AG04450 (cell line): ENCODE data around the gene ACOT9. TPM values are rescaled to one million over a fixed set of nuclear protein-coding genes. Genes with fewer than 3 reads are reported as not detected.
"Not testable (repeated sequence)": the region's sequence is repeated elsewhere in the genome, so short reads cannot be mapped to it uniquely, and the experiment has no call there.

Source experiments
- CTCF ChIA-PET: fragments of 300-600, 350-600 bp; formaldehyde crosslinking; extraction: SDS; loops from one replicate; lab custom pipeline; 2022; ENCODE audit warnings: antibody characterized with exemption, inconsistent platforms; lab: Charles Lee
- POLR2A ChIA-PET: fragments of 350-600 bp; formaldehyde crosslinking; extraction: SDS; loops from one replicate; lab custom pipeline; 2021; ENCODE audit warnings: antibody characterized with exemption, inconsistent platforms; lab: Yijun Ruan, JAX
- DNase-seq: peaks from one replicate; pipeline ENCODE4 v3.0.0-alpha.2; 2011; ENCODE audit warnings: low read depth, low spot score
- H3K27ac ChIP-seq: one replicate; pipeline ENCODE4 v1.5.1; 2012; ENCODE audit warnings: low read depth, low read length, control low read depth
- H3K27me3 ChIP-seq: one replicate; pipeline ENCODE4 v1.6.0; 2012; ENCODE audit warnings: low read length; ENCODE audit not compliant: control insufficient read depth, insufficient read depth
- H3K4me3 ChIP-seq: 2 replicates; pipeline ENCODE4 v1.5.1; 2011; ENCODE audit warnings: mild to moderate bottlenecking, low read depth, low read length, control low read depth
- H3K9me3 ChIP-seq: 2 replicates; pipeline ENCODE4 v1.5.1; 2012; ENCODE audit warnings: low read length; ENCODE audit not compliant: control insufficient read depth, insufficient read depth
- polyA plus RNA-seq: library from polyadenylated mRNA; depleted of rRNA; stranded (reverse); fragments of >200 nt; gene quantifications from 2 replicates; pipeline ENCODE4 v1.2.3, GENCODE V29; 2011
- TF ChIP-seq, protein P1 (sequence below): IDR thresholded peaks from 2 replicates; pipeline ENCODE4 v1.5.1; 2011; ENCODE audit warnings: low read depth, low read length, control low read depth, inconsistent platforms

Gene ACOT9
- polyA plus RNA-seq, 1 experiment = 62.5 TPM

DNA sequence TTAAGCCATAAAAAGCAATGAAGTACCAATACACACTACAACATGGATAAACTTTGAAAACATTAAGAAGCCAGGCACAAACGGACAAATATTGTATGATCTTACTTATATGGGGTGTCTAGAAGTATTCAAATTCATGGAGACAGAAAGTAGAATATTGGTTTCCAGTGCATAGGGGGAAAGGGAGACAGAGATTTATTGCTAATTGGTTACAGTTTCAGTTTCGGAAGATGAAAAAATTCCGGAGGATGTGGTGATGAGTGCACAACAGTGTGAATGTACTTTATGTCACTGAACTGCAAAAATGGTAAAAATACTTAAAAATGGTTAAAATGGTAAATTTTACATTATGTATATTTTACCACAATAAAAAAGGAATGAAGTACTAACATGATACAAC lies 80.9 kb downstream of the ACOT9 start:
- Histone ChIP-seq H3K4me3 (no peak overlapping the region), H3K27ac (no peak overlapping the region), H3K27me3 (no peaks in the 10 kb centered on the region), H3K9me3 (no peaks in the 10 kb centered on the region)
- DNase-seq = no peak
- TF ChIP-seq, protein P1, sequence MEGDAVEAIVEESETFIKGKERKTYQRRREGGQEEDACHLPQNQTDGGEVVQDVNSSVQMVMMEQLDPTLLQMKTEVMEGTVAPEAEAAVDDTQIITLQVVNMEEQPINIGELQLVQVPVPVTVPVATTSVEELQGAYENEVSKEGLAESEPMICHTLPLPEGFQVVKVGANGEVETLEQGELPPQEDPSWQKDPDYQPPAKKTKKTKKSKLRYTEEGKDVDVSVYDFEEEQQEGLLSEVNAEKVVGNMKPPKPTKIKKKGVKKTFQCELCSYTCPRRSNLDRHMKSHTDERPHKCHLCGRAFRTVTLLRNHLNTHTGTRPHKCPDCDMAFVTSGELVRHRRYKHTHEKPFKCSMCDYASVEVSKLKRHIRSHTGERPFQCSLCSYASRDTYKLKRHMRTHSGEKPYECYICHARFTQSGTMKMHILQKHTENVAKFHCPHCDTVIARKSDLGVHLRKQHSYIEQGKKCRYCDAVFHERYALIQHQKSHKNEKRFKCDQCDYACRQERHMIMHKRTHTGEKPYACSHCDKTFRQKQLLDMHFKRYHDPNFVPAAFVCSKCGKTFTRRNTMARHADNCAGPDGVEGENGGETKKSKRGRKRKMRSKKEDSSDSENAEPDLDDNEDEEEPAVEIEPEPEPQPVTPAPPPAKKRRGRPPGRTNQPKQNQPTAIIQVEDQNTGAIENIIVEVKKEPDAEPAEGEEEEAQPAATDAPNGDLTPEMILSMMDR = no peak
- POLR2A ChIA-PET = no interaction called here
- CTCF ChIA-PET = no interaction called here

DNA sequence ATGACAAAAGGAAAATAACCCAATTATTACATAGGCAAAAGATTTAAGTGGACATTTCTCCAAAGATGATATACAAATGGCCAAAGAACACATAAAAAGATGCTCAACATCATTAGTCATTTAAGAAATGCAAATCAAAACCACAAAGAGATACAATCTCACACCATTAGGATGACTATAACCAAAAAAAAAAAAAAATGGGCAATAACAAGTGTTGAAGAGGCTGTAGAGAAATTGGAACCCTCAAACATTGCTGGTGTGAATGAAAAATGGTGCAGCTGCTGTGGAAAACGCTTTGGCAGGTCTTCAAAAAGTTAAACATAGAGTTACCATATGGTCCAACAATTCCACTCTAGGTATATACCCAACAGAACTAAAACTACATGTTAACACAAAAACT lies 81.4 kb downstream of the ACOT9 start:
- H3K27ac ChIP-seq = no peak overlapping the region
- peak; percentile 8 for DNase-seq
- ChIA-PET CTCF (no interaction called here), POLR2A (no interaction called here)
- H3K27me3 ChIP-seq = no peaks in the 10 kb centered on the region
- TF ChIP-seq, protein P1 = no peak
- H3K4me3 ChIP-seq = no peak overlapping the region
- no peaks in the 10 kb centered on the region for H3K9me3 ChIP-seq

DNA sequence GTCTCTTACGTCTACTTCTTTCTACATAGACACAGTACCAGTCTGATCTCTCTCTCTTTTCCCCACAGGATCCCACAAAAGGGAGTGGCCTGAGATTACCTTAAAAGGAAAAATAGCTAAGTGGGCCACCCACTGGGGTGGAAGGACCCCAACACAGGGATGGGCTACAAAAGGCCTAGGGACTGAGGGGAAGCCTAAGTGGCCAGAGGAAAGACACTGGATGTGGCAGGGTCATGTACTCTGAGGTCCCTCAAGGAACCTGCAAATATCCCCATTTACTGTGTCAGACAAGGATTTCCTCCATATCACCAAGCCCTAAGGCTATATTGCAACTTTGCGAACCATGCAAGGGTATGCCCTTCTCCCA lies 82.3 kb downstream of the ACOT9 start:
- CTCF ChIA-PET = no interaction called here
- H3K27ac ChIP-seq = no peak overlapping the region
- TF ChIP-seq, protein P1 = no peak
- POLR2A ChIA-PET = no interaction called here
- DNase-seq = no peak
- no peaks in the 10 kb centered on the region for H3K27me3 ChIP-seq
- H3K4me3 ChIP-seq = no peak overlapping the region
- H3K9me3 ChIP-seq = no peaks in the 10 kb centered on the region

DNA sequence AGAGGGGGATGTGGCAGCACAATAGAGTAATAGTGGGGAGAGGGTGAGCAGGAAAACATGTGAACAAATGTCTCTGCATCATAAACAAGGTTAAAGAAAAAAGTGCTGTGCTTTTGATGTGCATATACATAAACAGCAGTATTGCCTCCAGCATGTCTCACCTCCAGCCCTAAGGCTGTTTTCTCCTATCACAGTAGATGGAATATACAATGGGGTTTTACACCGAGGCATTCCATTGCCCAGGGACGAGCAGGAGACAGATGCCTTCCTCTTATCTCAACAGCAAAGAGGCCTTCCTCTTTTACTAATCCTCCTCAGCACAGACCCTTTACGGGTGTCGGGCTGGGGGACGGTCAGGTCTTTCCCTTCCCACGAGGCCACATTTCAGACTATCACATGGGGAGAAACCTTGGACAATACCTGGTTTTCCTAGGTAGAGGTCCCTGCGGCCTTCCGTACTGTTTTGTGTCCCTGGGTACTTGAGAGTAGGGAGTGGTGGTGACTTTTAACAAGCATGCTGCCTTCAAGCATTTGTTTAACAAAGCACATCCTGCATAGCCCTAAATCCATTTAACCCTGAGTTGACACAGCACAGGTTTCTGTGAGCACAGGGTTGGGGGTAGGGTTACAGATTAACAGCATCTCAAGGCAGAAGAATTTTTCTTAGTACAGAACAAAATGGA lies 82.9 kb downstream of the ACOT9 start:
- H3K27me3 ChIP-seq, H3K4me3 ChIP-seq, H3K27ac ChIP-seq, DNase-seq, POLR2A ChIA-PET, H3K9me3 ChIP-seq, CTCF ChIA-PET: not testable (repeated sequence)

DNA sequence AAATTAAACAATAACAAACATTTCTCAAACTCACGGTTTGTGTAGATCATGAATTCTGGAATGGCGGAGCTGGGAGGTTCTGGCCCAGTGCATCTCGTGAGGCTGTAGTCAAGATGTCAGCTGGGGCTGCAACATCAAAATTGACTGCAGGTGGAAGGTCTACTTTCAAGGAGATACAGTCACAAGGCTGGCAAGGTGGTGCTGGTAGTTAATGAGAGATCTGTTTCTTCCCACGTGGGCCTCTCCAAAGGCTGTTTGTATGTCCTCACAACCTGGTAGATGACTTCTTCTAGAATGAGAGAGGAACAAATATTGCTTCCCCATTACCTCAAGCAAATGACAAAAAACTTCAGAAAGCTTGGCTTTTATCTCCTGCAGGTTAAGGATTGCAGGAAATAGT lies 83.7 kb downstream of the ACOT9 start:
- ChIA-PET CTCF (no interaction called here), POLR2A (no interaction called here)
- H3K27ac ChIP-seq = no peak overlapping the region
- no peak for DNase-seq
- H3K4me3 ChIP-seq = no peak overlapping the region
- TF ChIP-seq, protein P1 = no peak
- H3K27me3 ChIP-seq = no peaks in the 10 kb centered on the region
- no peaks in the 10 kb centered on the region for H3K9me3 ChIP-seq

DNA sequence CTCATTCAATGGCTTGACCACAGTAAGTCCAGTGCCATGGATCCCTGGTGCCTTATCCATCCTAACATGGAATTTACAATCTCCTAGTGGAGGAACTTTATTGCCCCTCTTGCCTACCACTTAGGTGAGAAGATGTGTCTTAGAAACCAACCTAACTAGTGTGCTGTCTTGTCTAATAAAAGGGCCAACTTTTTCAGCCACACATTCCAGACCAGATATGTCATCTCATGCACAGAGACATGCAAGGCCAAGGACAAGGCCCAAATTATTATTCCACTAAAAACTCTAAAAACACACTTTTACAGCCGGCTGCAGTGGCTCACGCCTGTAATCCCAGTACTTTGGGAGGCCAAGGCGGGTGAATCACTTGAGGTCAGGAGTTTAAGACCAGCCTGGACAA lies 86.4 kb downstream of the ACOT9 start:
- TF ChIP-seq, protein P1 = no peak
- DNase-seq = no peak
- POLR2A ChIA-PET = no interaction called here
- CTCF ChIA-PET = no interaction called here
- Histone ChIP-seq H3K27ac (no peak overlapping the region), H3K9me3 (no peaks in the 10 kb centered on the region), H3K4me3 (no peak overlapping the region), H3K27me3 (no peaks in the 10 kb centered on the region)
